22Rv1 (cell line): ENCODE results near the gene GMNC.
A peak's percentile ranks its signal among the peaks of the same experiment; 100 is the strongest.

Source experiments
- CTCF ChIP-seq: fragments of 450-650 bp; IDR thresholded peaks from 2 replicates; pipeline ENCODE4 v1.5.1; 2017; ENCODE audit warnings: mild to moderate bottlenecking
- ZFX ChIP-seq: fragments of 450-650 bp; IDR thresholded peaks from 2 replicates; pipeline ENCODE4 v1.6.1; 2017; ENCODE audit warnings: antibody characterized with exemption, borderline replicate concordance

GRCh38 chr3:190811775-190812480 is 50.6 kb downstream of the GMNC start:
- TF ChIP-seq CTCF (peak; percentile 82), ZFX (no peak)
